Neural cell (in vitro differentiated cells): ENCODE data around the gene TSPAN4.

Source experiments
- EP300 ChIP-seq: fragments of 450-650 bp; conservative IDR thresholded peaks from 2 replicates; pipeline ENCODE4 v1.6.1; 2014; ENCODE audit warnings: antibody characterized with exemption, mild to moderate bottlenecking, moderate library complexity; ENCODE audit not compliant: poor library complexity, severe bottlenecking
- EZH2 ChIP-seq: fragments of 200-600, 300-800 bp; shearing (Covaris generic), sonication (generic); IDR thresholded peaks from 2 replicates; pipeline ENCODE4 v1.6.1; 2014; ENCODE audit warnings: antibody characterized with exemption, low read length, borderline replicate concordance, mild to moderate bottlenecking; ENCODE audit not compliant: insufficient read depth, poor library complexity, severe bottlenecking
- MXI1 ChIP-seq: fragments of 450-650 bp; conservative IDR thresholded peaks from 2 replicates; pipeline ENCODE4 v1.6.1; 2014; ENCODE audit warnings: antibody characterized with exemption, mild to moderate bottlenecking; ENCODE audit not compliant: poor library complexity, severe bottlenecking
- POLR2AphosphoS5 ChIP-seq: IDR thresholded peaks from 2 replicates; pipeline ENCODE4 v1.6.1; 2012
- TAF1 ChIP-seq: IDR thresholded peaks from 2 replicates; pipeline ENCODE4 v1.6.1; 2012; ENCODE audit warnings: low read depth
- TF ChIP-seq, protein P1 (sequence below): fragments of 450-650 bp; IDR thresholded peaks from 2 replicates; pipeline ENCODE4 v1.5.1; 2014; ENCODE audit warnings: antibody characterized with exemption, mild to moderate bottlenecking, moderate library complexity; ENCODE audit not compliant: poor library complexity, severe bottlenecking
- TF ChIP-seq, protein P2 (sequence below): IDR thresholded peaks from 2 replicates; pipeline ENCODE4 v1.6.1; 2012; ENCODE audit warnings: borderline replicate concordance

DNA sequence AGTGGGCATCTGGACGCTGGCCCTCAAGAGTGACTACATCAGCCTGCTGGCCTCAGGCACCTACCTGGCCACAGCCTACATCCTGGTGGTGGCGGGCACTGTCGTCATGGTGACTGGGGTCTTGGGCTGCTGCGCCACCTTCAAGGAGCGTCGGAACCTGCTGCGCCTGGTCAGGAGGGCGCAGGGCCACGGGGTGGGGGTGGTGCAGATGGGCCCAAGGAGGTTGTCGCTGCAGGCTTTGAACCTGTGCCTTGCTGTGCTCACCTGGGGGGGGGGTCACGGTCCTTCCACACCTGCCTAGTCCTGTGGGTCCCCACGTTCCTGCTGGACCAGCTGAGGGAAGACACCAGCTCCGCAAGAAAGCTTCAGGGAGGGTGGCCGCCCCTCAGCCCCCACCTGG, 6.4 kb upstream of the TSPAN4 start:
- TF ChIP-seq EZH2 (no peak), TAF1 (no peak), EP300 (no peak), POLR2AphosphoS5 (no peak), MXI1 (no peak)
- TF ChIP-seq, protein P1, sequence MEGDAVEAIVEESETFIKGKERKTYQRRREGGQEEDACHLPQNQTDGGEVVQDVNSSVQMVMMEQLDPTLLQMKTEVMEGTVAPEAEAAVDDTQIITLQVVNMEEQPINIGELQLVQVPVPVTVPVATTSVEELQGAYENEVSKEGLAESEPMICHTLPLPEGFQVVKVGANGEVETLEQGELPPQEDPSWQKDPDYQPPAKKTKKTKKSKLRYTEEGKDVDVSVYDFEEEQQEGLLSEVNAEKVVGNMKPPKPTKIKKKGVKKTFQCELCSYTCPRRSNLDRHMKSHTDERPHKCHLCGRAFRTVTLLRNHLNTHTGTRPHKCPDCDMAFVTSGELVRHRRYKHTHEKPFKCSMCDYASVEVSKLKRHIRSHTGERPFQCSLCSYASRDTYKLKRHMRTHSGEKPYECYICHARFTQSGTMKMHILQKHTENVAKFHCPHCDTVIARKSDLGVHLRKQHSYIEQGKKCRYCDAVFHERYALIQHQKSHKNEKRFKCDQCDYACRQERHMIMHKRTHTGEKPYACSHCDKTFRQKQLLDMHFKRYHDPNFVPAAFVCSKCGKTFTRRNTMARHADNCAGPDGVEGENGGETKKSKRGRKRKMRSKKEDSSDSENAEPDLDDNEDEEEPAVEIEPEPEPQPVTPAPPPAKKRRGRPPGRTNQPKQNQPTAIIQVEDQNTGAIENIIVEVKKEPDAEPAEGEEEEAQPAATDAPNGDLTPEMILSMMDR: no peak
- TF ChIP-seq, protein P2, sequence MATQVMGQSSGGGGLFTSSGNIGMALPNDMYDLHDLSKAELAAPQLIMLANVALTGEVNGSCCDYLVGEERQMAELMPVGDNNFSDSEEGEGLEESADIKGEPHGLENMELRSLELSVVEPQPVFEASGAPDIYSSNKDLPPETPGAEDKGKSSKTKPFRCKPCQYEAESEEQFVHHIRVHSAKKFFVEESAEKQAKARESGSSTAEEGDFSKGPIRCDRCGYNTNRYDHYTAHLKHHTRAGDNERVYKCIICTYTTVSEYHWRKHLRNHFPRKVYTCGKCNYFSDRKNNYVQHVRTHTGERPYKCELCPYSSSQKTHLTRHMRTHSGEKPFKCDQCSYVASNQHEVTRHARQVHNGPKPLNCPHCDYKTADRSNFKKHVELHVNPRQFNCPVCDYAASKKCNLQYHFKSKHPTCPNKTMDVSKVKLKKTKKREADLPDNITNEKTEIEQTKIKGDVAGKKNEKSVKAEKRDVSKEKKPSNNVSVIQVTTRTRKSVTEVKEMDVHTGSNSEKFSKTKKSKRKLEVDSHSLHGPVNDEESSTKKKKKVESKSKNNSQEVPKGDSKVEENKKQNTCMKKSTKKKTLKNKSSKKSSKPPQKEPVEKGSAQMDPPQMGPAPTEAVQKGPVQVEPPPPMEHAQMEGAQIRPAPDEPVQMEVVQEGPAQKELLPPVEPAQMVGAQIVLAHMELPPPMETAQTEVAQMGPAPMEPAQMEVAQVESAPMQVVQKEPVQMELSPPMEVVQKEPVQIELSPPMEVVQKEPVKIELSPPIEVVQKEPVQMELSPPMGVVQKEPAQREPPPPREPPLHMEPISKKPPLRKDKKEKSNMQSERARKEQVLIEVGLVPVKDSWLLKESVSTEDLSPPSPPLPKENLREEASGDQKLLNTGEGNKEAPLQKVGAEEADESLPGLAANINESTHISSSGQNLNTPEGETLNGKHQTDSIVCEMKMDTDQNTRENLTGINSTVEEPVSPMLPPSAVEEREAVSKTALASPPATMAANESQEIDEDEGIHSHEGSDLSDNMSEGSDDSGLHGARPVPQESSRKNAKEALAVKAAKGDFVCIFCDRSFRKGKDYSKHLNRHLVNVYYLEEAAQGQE: no peak
